GM20431 (cell line): Measurements from ENCODE around the gene ETV6.

Experiments used
- in situ Hi-C: fragments of 300-500 bp; cut with MseI, MboI; formaldehyde crosslinking; loops from one replicate; pipeline ENCODE4 v1.15.0; 2020; ENCODE audit warnings: low sequenced_read_pairs; ENCODE audit not compliant: unreplicated experiment

ETV6 gene

DNA sequence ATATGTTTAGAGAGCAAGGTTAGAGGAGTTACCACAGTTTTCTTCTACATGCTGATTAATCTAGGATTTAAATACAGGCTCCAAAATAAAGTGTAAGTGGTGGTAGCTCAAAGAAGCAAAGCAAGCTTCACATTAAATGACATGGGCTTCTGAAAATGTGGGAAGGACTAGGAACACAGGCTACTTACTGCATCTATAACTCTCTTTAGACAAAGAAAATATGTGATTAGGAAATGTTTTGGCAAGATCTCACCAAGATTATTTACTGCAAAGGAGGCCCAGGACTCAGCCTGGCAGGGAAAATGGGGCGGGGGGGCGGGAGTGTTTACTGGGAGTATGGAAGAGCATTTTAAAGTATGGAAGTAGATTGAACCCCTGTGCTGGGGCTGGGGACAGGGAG lies 39.4 kb downstream of the ETV6 start:
- in situ Hi-C loops, result no loop called here

- in situ Hi-C loops, result no loop called here
Observed at GRCh38 chr12:11689591-11690186, 40.2 kb downstream of the ETV6 start.

DNA sequence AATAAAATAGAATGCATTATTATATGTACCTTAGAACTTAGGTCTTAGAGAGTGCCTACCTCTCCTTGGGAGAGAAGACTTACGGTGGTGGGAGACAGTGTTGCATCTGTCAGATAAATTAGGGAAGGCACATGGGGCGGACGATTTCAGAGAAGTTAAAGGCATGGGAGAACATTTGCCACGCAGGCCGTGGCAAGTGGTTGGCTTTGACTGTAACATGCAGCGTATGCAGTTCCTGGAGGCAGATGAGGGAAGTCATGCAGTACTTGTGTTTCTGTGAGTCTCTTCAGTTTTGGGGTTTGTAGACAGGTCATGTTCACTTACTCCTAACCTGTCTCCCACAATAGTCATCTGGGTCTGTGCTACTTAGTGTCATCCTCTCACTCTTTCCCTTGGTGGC lies 43.6 kb downstream of the ETV6 start:
- in situ Hi-C loops, result no loop called here

- in situ Hi-C loops, result no loop called here
Observed at GRCh38 chr12:11693601-11694000, 44.1 kb downstream of the ETV6 start.

DNA sequence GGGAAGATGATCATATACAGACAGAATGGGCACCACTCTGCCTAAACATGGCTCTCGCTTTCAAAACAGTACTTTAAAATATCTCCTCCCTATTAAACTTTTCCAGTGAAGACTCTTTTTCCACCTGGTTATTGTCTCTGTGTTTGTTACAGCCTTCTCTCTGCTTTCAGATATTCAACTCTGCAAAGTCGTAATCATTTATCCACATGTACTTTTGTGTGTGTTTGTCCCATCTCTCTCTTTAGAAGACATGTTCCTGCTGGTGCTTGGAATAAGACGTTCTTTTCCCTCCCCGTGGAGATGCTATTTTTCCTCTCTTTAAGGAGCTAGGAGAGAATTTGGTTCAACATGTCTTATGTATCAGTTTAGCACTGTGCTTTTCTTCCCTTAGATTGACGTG lies 45.1 kb downstream of the ETV6 start:
- in situ Hi-C loops, result no loop called here

DNA sequence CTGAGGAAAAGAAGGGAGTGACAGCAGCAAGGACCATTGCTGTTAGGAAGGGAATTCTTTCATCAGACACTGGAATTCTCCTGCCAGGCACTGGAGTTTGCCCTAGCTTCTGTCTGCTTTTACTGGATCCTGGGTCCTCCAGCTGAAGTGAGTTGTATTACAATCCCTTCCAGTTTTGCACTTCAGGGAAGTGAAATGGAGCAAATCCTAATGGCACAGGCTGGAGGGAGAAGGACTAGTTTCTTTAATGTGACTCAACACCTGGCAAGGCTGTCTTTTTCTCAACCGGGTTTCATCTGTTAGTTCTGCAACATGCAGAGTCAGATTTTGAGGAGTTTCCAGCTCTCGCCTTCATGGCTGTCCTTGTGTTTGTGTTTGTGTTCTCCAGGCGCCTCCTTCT lies 45.8 kb downstream of the ETV6 start:
- in situ Hi-C loops, result no loop called here

GRCh38 chr12:11696084-11696483 lies 46.6 kb downstream of the ETV6 start:
- in situ Hi-C loops, result no loop called here

- in situ Hi-C loops, result no loop called here
Observed at GRCh38 chr12:11697131-11697530, 47.7 kb downstream of the ETV6 start.

DNA sequence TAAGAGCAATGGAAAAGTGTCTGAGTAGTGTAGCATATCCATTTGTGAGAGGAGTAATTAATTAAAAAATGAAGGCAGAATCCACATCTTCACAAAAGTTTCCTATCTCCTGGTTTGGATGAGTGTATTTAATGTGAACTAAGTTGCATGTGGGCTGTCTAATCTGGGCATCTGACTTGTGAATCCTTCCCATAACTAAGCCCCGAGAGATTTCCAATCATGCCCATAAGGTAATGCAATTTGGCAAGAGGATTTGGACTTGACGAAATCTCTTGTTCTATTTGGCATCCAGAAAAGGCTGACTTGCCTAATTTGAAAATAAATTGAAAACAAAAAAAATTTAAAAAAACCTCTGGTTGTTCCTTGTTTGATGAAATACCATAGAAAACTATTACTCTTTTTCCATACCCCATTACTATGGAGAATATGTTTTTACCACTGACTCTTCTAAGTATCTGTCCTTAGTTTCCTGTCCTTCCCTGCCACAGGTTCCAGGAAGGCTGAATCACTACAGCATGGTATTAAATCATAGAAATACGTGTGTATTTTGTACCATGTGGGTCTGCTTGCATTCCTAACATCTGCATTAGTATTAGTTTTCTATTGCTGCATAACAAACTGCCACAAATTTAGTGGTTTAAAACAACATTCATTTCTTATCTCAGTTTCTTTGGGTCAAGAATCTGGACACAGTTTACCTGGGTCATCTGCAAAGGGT lies 48.4 kb downstream of the ETV6 start:
- in situ Hi-C loops, result no loop called here

DNA sequence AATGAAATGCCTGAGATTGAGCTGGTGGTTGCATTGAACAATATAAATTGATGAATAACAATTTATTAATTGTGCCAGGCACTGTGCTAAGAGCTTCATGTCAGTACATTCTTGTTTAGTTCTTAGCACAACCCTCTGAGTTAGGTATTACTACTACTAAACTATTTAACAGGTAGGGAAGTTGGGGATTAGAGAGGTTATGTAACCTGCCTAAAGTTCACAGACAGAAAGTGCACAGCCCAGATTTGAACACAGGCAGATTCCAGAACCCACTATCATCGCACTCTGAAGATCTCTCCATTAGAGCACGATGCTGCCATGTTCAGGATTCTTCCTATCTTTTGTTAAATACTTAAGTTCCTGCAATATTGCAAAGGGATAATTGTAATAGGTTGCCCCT lies 49.3 kb downstream of the ETV6 start:
- in situ Hi-C loops, result no loop called here

- in situ Hi-C loops, result no loop called here
Observed at GRCh38 chr12:11701433-11701832, 52.0 kb downstream of the ETV6 start.

- in situ Hi-C loops, result no loop called here
Observed at GRCh38 chr12:11702959-11703358, 53.5 kb downstream of the ETV6 start.

DNA sequence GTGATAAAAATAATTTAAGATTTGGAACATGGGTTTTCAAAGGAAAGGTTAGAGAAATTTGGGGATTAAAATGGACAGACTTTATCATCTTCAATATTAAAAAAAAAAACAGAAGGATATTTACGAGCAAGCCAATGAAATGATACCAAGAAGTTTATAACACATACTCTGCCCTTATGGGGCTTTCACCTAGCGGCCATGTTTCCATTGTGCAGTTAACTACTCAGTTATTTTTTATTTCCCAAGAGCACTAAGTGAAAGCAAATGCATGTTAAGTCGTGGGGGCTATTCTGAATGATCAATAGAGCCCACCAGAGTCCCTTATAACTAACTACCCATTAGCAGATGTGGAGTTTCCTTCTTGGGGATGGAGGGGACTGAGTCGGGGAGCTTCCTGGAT lies 53.9 kb downstream of the ETV6 start:
- in situ Hi-C loops, result no loop called here

DNA sequence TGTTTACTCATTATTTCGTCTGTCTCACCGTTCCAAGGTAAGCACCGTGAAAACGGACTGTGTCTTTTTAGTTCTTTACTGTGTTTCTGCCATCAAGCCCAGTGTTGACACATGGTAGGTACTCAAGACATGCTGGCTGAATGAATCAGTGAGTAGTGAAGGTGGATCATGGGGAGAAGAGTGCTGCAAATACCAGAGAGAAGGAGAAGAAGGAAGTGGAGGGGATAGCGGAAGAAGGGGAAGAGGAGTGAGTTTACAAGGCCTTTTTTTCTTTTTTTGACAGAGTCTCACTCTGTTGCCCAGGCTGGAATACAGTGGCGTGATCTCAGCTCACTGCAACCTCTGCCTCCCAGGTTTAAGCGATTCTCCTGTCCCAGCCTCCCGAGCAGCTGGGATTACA lies 54.6 kb downstream of the ETV6 start:
- in situ Hi-C loops, result no loop called here

GRCh38 chr12:11705010-11705409 lies 55.5 kb downstream of the ETV6 start:
- in situ Hi-C loops, result no loop called here

DNA sequence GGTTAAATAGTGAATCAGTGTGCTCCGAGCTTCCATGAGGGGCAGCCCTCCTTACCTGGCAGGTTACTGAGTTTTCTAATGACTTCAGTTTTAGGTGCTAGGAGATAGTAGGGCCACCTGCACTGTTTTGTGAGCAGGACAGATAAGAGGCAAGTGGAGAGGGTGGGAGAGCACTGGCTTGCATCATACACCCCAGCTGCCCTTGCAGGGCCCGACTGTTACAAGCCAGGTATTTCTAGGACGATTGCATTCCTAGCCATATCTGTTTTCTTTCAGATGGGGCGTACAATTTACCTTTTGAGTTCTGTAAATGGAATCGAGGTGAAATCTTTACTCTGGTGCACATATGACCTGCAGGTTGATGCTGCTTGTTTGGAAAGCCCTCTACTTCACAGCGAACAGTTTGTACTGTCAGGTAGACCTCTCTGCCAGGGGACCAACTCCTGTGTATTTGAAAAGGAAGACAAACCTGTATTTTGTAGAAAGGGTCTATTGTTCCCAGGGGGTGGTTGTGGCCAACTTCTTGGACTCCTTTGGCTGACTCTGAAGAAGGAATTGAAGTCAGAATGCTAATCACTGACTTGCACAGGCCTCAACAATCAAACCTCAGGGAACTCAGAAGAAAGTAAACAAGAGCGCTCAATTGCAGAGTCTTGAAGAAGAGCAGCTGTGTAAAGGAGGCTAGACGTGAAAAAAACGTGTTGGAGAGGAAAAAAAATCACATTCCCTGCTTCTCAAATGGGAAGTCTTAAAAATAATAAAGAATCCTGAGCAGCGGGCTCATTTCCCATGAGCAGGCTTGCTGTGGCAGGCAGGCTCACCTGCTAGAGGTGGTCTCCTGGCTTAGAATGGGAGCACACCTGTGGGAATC lies 57.3 kb downstream of the ETV6 start:
- in situ Hi-C loops, result no loop called here

DNA sequence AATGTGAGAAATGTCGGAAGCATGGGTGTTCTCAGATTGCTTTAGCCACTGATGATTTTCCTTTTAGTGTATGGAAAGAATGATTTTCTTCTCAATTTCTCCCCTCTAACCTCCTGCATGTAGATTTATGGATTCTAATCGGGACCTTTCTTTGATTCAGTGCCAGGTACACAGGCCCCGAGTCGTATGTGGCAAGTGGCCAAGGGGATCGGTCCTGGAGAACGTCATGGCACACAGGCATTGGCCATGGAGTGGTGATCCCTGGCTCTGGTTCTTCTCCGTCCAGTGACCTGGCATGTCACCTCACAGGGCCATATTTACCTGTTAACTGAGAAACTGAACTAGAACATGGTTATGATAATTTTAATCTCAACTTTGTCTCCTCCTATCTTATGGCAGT lies 58.1 kb downstream of the ETV6 start:
- in situ Hi-C loops, result no loop called here

- in situ Hi-C loops, result no loop called here
Observed at GRCh38 chr12:11709513-11709912, 60.0 kb downstream of the ETV6 start.

DNA sequence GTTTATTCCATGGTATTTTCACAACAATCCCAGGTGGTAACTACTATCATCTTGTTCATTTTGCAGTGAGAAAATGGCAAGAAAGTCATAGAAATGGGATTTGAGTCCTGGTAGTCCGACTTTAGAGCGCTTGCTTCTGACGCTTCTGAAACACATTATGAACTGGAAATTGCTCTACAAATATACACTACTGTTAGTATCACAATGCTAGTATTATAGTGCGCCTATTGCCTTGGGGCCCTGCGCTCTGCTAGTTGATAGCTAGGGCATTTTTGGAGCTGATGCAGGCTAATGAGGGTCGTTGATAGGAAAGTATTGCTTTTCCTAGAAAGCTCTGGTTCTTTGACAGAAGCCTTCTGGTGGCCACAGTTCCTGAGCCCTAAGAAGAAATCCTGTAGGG lies 61.0 kb downstream of the ETV6 start:
- in situ Hi-C loops, result no loop called here

GRCh38 chr12:11710906-11711305 lies 61.4 kb downstream of the ETV6 start:
- in situ Hi-C loops, result no loop called here

DNA sequence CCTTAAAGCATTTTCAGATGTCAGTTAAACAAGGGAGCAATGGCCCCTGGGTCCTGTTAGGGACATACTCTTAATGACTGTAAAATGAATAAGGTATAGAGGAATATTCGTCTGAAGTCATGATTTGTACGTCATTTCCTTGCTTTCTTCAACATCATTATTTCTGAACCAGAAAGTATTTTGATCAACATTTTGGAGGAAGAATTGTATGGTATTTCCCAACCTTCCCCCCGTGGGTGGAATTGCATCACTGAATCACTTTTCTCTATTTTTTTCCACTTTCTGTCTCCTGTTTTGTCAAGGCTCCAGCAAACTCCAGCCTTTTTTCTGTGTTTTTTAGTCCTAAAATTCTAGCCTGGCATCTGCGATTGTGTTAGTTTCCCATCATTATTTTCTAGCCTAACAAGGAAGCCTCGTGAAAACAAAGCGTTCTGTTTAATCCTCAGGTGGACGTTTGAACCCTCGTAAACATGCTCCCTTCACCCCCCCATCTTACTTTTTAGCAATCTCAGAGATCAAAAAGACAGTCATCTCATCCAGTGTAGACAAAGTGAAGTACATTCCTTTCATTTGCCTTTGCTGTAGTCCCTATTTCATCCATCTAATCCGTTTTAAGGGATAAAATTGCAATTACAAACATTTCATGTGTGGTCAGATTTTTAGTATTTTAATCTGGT lies 62.3 kb downstream of the ETV6 start:
- in situ Hi-C loops, result no loop called here
